Neural cell (in vitro differentiated cells): ENCODE results near the gene CRX. TPM values are rescaled to one million over a fixed set of nuclear protein-coding genes. Genes with fewer than 3 reads are reported as not detected.
"Not testable (repeated sequence)": the region's sequence is repeated elsewhere in the genome, so short reads cannot be mapped to it uniquely, and the experiment has no call there.

ENCODE experiments used
- H2AFZ ChIP-seq: fragments of 200-600, 300-800 bp; sonication (generic), shearing (Covaris generic); 2 replicates; pipeline ENCODE4 v1.6.0; 2014; ENCODE audit warnings: low read depth, mild to moderate bottlenecking, antibody characterized with exemption, low read length, moderate library complexity
- H3F3A ChIP-seq: fragments of 200-600 bp; shearing (Covaris generic); 2 replicates; pipeline ENCODE4 v1.6.1; 2016; ENCODE audit warnings: mild to moderate bottlenecking, moderate library complexity, mixed read lengths, antibody characterized with exemption, low read length; ENCODE audit not compliant: insufficient read depth, poor library complexity, severe bottlenecking
- H3K27ac ChIP-seq: fragments of 200-600, 300-800 bp; sonication (generic), shearing (Covaris generic); 2 replicates; pipeline ENCODE4 v1.5.1; 2014; ENCODE audit warnings: mild to moderate bottlenecking, low read length, moderate library complexity
- H3K27me3 ChIP-seq: fragments of 300-800, 200-600 bp; sonication (generic), shearing (Covaris generic); 2 replicates; pipeline ENCODE4 v1.6.0; 2014; ENCODE audit warnings: mild to moderate bottlenecking, low read depth, low read length, moderate library complexity; ENCODE audit not compliant: insufficient read depth
- H3K36me3 ChIP-seq: fragments of 300-800, 200-600 bp; sonication (generic), shearing (Covaris generic); 2 replicates; pipeline ENCODE4 v1.5.1; 2014; ENCODE audit warnings: mild to moderate bottlenecking, antibody characterized with exemption, low read length, moderate library complexity; ENCODE audit not compliant: insufficient read depth
- H3K4me2 ChIP-seq: fragments of 300-800, 200-600 bp; sonication (generic), shearing (Covaris generic); 2 replicates; pipeline ENCODE4 v1.6.0; 2014; ENCODE audit warnings: mild to moderate bottlenecking, low read length
- H3K4me3 ChIP-seq: fragments of 300-800, 200-600 bp; sonication (generic), shearing (Covaris generic); 2 replicates; pipeline ENCODE4 v1.5.1; 2014; ENCODE audit warnings: mild to moderate bottlenecking, low read length, moderate library complexity
- H3K79me2 ChIP-seq: fragments of 200-600 bp; shearing (Covaris generic); replicated peaks from 2 replicates; pipeline ENCODE4 v1.6.0; 2014; ENCODE audit warnings: mild to moderate bottlenecking, low read length, moderate library complexity; ENCODE audit not compliant: insufficient read depth
- H3K9ac ChIP-seq: fragments of 300-800, 200-600 bp; sonication (generic), shearing (Covaris generic); 2 replicates; pipeline ENCODE4 v1.6.1; 2016; ENCODE audit warnings: mild to moderate bottlenecking, low read length, mixed read lengths
- H3K9me2 ChIP-seq: fragments of 200-600 bp; shearing (Covaris generic); 2 replicates; pipeline ENCODE4 v1.6.1; 2016; ENCODE audit warnings: mild to moderate bottlenecking, low read length, mixed read lengths; ENCODE audit not compliant: insufficient read depth
- H3K9me3 ChIP-seq: fragments of 200-600, 300-800 bp; sonication (generic), shearing (Covaris generic); 2 replicates; pipeline ENCODE4 v1.6.1; 2016; ENCODE audit warnings: mild to moderate bottlenecking, mixed run types, low read length, moderate library complexity, mixed read lengths
- H4K20me1 ChIP-seq: fragments of 200-600 bp; shearing (Covaris generic); 2 replicates; pipeline ENCODE4 v1.6.1; 2016; ENCODE audit warnings: mild to moderate bottlenecking, mixed run types; ENCODE audit not compliant: insufficient read depth
- CTCF ChIP-seq: fragments of 450-650 bp; IDR thresholded peaks from 2 replicates; pipeline ENCODE4 v1.5.1; 2014; ENCODE audit warnings: antibody characterized with exemption, mild to moderate bottlenecking, moderate library complexity; ENCODE audit not compliant: poor library complexity, severe bottlenecking
- EP300 ChIP-seq: fragments of 450-650 bp; conservative IDR thresholded peaks from 2 replicates; pipeline ENCODE4 v1.6.1; 2014; ENCODE audit warnings: antibody characterized with exemption, mild to moderate bottlenecking, moderate library complexity; ENCODE audit not compliant: poor library complexity, severe bottlenecking
- EZH2 ChIP-seq: fragments of 200-600, 300-800 bp; shearing (Covaris generic), sonication (generic); IDR thresholded peaks from 2 replicates; pipeline ENCODE4 v1.6.1; 2014; ENCODE audit warnings: antibody characterized with exemption, low read length, borderline replicate concordance, mild to moderate bottlenecking; ENCODE audit not compliant: insufficient read depth, poor library complexity, severe bottlenecking
- MXI1 ChIP-seq: fragments of 450-650 bp; conservative IDR thresholded peaks from 2 replicates; pipeline ENCODE4 v1.6.1; 2014; ENCODE audit warnings: antibody characterized with exemption, mild to moderate bottlenecking; ENCODE audit not compliant: poor library complexity, severe bottlenecking
- POLR2AphosphoS5 ChIP-seq: IDR thresholded peaks from 2 replicates; pipeline ENCODE4 v1.6.1; 2012
- RAD21 ChIP-seq: fragments of 450-650 bp; conservative IDR thresholded peaks from 2 replicates; pipeline ENCODE4 v1.6.1; 2014; ENCODE audit warnings: antibody characterized with exemption, mild to moderate bottlenecking, moderate library complexity
- REST ChIP-seq: IDR thresholded peaks from 2 replicates; pipeline ENCODE4 v1.6.1; 2012; ENCODE audit warnings: borderline replicate concordance
- SMC3 ChIP-seq: fragments of 450-650 bp; conservative IDR thresholded peaks from 2 replicates; pipeline ENCODE4 v1.6.1; 2014; ENCODE audit warnings: antibody characterized with exemption, mild to moderate bottlenecking, moderate library complexity; ENCODE audit not compliant: poor library complexity
- TAF1 ChIP-seq: IDR thresholded peaks from 2 replicates; pipeline ENCODE4 v1.6.1; 2012; ENCODE audit warnings: low read depth
- polyA plus RNA-seq: library from polyadenylated mRNA; depleted of rRNA; stranded (reverse); fragments of >200 nt; gene quantifications from 2 replicates; pipeline ENCODE4 v1.2.3, GENCODE V29; 2014

Gene CRX
- polyA plus RNA-seq, 1 donor from 2014 or later: not detected

DNA sequence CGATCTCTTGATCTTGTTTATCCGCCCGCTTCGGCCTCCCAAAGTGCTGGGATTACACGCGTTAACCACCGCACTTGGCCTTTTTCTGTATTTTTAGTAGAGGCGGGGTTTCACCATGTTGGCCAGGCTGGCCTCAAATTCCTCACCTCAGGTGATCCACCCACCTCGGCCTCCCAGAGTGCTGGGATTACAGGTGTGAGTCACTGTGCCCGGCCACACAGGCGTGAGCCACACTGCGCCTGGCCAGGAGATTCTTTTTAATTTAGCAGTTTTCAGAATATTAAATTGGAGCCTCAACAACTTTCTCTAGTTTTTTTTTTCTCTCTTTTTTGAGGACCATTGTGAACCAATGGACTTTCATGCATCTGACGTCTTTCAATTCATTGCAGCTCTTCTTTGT lies 31.9 kb upstream of the CRX start:
- not testable (repeated sequence) for H3F3A ChIP-seq, H3K4me3 ChIP-seq, H3K36me3 ChIP-seq, H3K4me2 ChIP-seq, H3K27me3 ChIP-seq, H3K9me2 ChIP-seq, H3K9ac ChIP-seq, H4K20me1 ChIP-seq, H3K27ac ChIP-seq, H2AFZ ChIP-seq, H3K9me3 ChIP-seq, H3K79me2 ChIP-seq

DNA sequence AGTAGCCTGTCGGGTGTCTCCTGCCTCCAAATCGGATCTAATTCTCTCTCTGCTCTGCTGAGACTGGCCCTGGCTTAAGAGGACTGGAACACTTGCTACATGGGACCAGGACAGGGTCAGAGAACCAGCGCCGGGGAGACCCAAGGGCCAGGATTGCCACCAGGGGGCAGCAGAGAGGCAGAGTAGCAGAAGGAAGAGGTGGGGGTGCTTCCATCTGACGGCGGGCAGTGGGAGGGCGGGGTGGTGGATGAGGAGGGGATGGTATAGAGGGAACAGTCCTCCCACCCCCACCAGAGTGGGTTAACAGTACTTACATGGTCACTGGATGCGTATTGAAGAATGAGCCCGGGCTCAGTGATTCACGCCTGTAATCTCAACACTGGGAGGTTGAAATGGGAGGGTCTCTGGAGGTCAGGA lies 31.3 kb upstream of the CRX start:
- Histone ChIP-seq H3K79me2 (no peaks in the 10 kb centered on the region), H3K9me2 (no peaks in the 10 kb centered on the region), H3K4me3 (no peak overlapping the region), H3F3A (no peaks in the 10 kb centered on the region), H4K20me1 (no peaks in the 10 kb centered on the region), H3K27me3 (no peaks in the 10 kb centered on the region), H3K9ac (no peak overlapping the region), H3K27ac (no peak overlapping the region), H3K36me3 (no peaks in the 10 kb centered on the region), H3K4me2 (no peak overlapping the region), H2AFZ (no peak overlapping the region), H3K9me3 (no peaks in the 10 kb centered on the region)
- TF ChIP-seq REST (no peak), EP300 (no peak), CTCF (peak; percentile 34)

- TF ChIP-seq REST: no peak
- TF ChIP-seq MXI1: no peak
- no peak for TF ChIP-seq SMC3
- no peak for TF ChIP-seq CTCF
- no peak for TF ChIP-seq POLR2AphosphoS5
- no peak for TF ChIP-seq TAF1
- no peak for TF ChIP-seq EZH2
- no peak for TF ChIP-seq RAD21
- TF ChIP-seq EP300: no peak
- H3K9ac ChIP-seq: no peak overlapping the region
- no peak overlapping the region for H3K27ac ChIP-seq
- no peak overlapping the region for H3K4me2 ChIP-seq
- H3K9me2 ChIP-seq: no peaks in the 10 kb centered on the region
- no peak overlapping the region for H3K4me3 ChIP-seq
- H3K27me3 ChIP-seq: no peaks in the 10 kb centered on the region
- H3K36me3 ChIP-seq: no peaks in the 10 kb centered on the region
- H4K20me1 ChIP-seq: no peaks in the 10 kb centered on the region
- no peaks in the 10 kb centered on the region for H3K79me2 ChIP-seq
- H3K9me3 ChIP-seq: no peaks in the 10 kb centered on the region
- H2AFZ ChIP-seq: no peak overlapping the region
- H3F3A ChIP-seq: no peaks in the 10 kb centered on the region
Observed at GRCh38 chr19:47792616-47793015, 29.1 kb upstream of the CRX start.
